NCI-H128 (cell line): Measurements from ENCODE around the gene TOMM20.
"Not testable (repeated sequence)": the region's sequence is repeated elsewhere in the genome, so short reads cannot be mapped to it uniquely, and the experiment has no call there.

Experiments
- DNase-seq: peaks from one replicate; lab custom pipeline; 2025; ENCODE audit not compliant: unreplicated experiment; lab: John Stamatoyannopoulos, UW

TOMM20 gene

DNA sequence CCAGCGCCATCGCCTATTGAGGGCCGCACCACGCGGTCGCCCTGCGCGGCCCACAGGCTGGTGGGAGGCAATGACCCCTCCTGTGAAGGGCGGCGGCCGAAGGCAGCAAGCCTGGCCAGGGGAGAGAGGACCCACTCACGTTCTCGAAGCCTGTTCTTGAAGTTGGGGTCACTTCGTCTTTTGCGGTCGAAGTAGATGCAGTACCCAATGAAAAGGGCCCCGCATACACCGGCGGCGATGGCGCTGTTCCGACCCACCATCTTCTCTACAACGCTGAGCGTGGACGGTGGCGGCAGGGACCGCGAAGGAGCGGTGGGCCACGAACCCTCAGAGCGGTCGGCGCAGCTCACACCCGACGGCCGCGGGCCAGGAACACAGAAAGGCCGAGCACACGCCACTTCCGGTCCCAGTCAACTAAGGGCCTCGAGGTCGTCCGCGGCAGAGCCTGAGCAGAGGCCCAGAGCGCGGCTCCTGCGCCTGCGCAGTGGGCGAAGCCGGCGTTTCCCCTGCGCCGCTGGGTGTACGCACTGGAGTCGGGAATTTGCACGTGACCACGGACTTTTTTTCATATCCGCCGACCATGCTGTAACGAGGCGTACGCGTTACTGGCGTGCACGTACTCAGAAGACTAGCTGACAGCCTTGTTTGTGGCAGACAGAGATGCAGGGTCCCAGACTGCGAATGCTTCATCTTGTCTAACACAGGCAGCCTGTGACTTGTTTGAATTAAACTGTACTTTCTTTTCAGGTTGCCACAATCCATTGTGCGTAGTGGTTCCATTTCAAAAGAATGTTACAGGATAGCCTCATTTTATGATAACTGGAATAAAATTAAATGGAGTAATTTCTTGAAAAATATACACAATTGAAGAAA lies at the start of gene TOMM20:
TOMM20 (minus strand) TSS at position 382 of the 873 bp plus-strand sequence; CDS start at position 260, 122 bp downstream.
- peak; percentile 99 for DNase-seq

DNA sequence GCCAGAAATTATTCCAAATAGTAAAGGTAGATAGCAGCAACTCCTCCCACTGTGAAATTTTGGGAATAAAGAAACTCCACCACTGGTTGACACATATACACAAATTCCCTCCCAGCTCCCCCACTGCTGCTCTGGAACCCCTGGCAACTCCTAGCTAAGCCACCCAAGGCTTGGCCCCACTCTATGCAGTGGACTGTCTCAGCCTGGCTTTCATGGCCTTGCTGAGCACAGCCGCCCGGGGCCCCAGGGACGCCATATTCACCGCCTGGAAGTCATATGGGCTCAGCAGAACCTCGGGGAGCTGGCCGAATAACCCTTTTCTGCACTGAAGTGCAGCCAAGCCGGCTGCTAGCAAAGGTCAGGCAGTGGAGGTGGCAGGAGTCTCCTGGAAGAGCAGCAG lies 47.8 kb upstream of the TOMM20 start:
- DNase-seq = no peak

DNA sequence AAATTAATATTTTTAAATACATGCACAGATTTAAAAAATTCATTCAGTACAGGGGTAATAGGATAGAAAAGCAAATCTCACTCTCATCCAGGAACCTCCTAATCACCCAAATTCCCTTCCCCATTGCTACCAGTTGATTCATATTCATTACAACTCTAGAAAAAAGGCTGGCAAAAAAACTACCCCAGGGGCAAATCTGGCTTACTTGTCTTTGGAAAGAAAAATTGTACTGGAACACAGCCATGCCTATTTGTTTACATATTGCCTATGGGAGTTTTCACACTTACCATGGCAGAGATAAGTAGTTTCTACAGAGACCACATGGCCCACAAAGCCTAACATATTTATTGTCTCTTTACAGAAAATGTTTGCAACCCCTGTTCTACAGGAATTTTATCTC lies 41.3 kb upstream of the TOMM20 start:
- DNase-seq = no peak

GRCh38 chr1:235168375-235168774 lies 39.7 kb upstream of the TOMM20 start:
- DNase-seq = no peak

GRCh38 chr1:235161685-235162327 lies 33.2 kb upstream of the TOMM20 start:
- no peak for DNase-seq

- peak; percentile 76 for DNase-seq
These were observed 32.5 kb upstream of the TOMM20 start, which contains the start of gene RBM34 for GRCh38 chr1:235160957-235161684. Gene RBM34, minus strand, starts transcription at chr1:235161250. Its CDS starts 24 bp downstream, at chr1:235161226.

DNA sequence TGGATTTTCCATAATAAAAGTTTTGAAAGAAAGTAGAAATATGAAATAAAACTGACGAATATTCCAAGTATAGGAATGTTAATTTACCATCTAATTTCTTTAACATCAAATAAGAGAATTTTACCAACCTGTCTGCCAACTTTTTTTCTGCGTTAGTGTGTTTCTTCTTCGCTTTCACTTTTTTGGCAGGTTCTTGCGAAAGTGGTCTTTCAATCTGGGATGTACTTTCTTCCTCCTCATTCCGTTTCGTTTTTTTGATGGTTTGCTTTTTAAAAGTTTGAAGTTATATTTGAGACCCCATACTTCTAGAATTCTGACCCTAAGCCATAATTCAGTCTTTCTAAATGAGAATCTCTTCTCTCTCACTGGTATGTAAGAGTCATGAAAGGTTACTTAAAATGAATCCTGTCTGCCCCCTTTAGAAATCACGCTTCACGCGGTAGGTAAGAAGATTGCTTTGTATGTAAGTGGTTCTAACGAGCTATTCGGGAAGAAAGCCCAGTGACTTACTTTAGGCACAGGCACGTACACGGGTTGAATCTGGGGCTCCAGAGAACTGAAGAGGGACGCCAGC lies 31.8 kb upstream of the TOMM20 start:
- DNase-seq = peak; percentile 49

GRCh38 chr1:235159930-235160329 lies 31.3 kb upstream of the TOMM20 start:
- not testable (repeated sequence) for DNase-seq

DNA sequence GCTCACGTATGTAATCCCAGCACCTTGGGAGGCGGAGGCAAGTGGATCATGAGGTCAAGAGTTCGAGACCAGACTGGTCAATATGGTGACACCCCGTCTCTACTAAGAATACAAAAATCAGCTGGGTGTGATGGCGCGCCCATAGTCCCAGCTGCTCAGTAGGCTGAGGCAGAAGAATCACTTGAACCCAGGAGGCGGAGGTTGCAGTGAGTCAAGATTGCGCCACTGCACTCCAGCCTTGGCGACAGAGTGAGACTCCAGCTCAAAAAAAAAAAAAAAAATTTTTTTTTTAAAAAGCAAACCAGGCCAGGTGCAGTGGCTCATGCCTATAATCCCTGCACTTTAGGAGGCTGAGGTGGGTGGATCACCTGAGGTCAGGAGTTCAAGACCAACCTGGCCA lies 30.6 kb upstream of the TOMM20 start:
- not testable (repeated sequence) for DNase-seq

DNA sequence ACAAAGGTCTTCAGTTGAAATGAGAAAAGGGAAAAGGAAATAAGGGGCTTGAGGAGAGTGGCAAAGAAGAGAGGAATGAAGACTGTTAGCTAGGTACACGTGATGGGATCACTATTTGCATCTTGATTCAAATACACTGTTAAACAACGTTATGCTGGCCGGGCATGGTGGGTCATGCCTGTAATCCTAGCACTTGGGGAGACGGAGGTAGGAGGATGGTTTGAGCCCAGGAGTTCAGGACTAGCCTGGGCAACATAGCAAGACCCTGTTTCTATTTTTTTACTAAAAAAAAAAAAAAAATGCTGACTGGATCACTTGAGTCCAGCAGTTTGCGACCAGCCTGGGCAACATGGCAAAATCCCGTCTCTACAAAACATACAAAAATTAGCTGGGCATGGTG lies 30.0 kb upstream of the TOMM20 start:
- DNase-seq = no peak

- DNase-seq = no peak
These were observed 28.5 kb upstream of the TOMM20 start for GRCh38 chr1:235157150-235157549.

DNA sequence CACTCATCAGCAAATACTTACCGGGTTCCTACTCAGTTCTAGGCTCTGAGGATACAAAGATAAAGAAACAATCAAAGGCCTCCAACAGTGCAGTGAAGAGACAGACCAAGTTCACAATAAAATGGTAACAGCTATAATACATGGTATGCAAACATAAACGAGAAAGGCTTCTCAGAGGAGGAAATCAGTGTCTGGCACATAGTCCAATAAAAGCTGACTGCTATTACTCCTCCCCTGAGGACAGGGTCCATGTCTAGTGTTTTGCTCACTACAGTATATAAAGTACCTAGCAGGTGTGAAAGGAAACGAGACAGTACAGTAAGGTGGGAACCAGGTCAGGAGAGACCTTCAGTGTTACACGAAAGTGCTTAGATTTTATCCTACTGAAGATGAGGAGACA lies 28.1 kb upstream of the TOMM20 start:
- no peak for DNase-seq

DNA sequence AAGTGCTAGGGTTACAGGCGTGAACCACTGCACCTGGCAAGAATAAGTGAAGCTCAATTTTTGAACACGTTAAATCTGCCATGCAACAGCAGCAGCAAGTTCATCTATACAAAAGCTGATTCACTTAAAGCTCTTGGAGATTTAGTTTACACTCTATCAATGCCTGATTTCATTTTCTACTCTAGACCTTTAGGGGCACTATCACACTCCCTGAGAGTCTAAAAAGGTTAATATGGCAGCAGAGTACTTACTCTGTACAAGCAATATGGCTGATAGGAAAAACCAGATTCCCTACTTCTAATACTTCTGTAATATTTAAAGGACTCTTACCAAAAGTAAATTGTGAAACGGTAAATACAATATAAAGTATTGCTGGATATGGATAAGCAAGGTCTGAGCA lies 27.6 kb upstream of the TOMM20 start:
- DNase-seq = no peak

GRCh38 chr1:235152235-235152634 lies 23.6 kb upstream of the TOMM20 start:
- DNase-seq = no peak

DNA sequence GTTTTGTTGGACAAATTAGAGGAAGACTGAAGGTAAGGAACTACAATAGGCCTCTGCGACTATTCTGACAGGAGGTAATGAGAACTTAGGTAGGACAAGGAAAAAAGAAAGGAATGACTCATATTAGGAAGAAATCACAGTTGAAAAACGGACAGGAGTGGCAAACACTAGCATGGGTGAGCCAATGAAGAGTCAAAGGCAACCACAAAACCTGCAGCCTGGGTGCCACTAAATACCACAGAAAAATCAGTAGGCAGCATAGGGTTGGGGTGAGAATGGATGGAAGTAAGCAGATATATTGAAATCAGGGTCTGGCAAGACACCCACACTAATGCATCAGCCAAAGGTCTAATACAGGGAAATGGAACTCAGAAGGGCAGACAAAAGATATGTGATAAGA lies 22.4 kb upstream of the TOMM20 start:
- DNase-seq = no peak

DNA sequence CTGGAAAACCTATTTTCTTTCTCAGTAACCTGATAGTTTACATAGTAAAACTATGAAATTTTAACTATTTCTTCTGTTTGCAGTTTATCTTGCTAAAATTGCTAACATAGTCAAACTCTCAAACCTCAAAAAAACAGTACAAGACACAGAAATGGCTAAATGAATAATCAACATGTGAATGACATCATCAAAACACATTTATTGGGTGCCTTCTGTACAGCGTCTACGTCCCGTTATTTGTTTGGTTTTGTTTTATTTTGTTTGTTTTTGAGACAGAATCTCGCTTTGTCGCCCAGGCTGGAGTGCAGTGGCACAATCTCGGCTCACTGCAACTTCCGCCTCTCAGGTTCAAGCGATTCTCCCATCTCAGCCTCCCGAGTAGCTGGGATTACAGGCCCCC lies 21.2 kb upstream of the TOMM20 start:
- no peak for DNase-seq

- no peak for DNase-seq
These were observed 18.6 kb upstream of the TOMM20 start for GRCh38 chr1:235147269-235147668.

- no peak for DNase-seq
These were observed 17.0 kb upstream of the TOMM20 start for GRCh38 chr1:235145639-235146038.

GRCh38 chr1:235142991-235143390 lies 14.4 kb upstream of the TOMM20 start:
- no peak for DNase-seq

- DNase-seq = no peak
These were observed 10.7 kb upstream of the TOMM20 start for GRCh38 chr1:235139315-235139714.

GRCh38 chr1:235138821-235139220 lies 10.2 kb upstream of the TOMM20 start:
- no peak for DNase-seq
